Panc1 (cell line): Measurements from ENCODE around the gene PDGFA. TPM values are rescaled to one million over a fixed set of nuclear protein-coding genes. Genes with fewer than 3 reads are reported as not detected.
A peak's percentile ranks its signal among the peaks of the same experiment; 100 is the strongest.

ENCODE experiments used
- ATAC-seq: fragments of 200-7000 bp; cut with Tn5 transposase; 2 replicates; pipeline ENCODE4 v1.9.1; 2020; ENCODE audit warnings: mild to moderate bottlenecking, moderate library complexity
- BruUV-seq: library from RNA; stranded (reverse); fragments of 400-500 nt; replicated peaks from 2 replicates; lab custom pipeline; 2021; lab: Mats Ljungman, UMichigan
- CTCF ChIA-PET: fragments of 300-600 bp; sonication (Branson Sonifier 250); formaldehyde crosslinking; loops from one replicate; lab custom pipeline; 2022; ENCODE audit warnings: antibody characterized with exemption; lab: Charles Lee
- POLR2A ChIA-PET: fragments of 300-600 bp; sonication (Branson Sonifier 250); formaldehyde crosslinking; loops from one replicate; lab custom pipeline; 2022; ENCODE audit warnings: antibody characterized with exemption; lab: Charles Lee
- DNase-seq: peaks from one replicate; pipeline ENCODE4 v3.0.0-alpha.2; 2010; ENCODE audit warnings: low read depth, low spot score
- H3K27ac ChIP-seq: 2 replicates; pipeline ENCODE4 v1.5.1; 2011; ENCODE audit warnings: mild to moderate bottlenecking, low read length, inconsistent platforms
- H3K27me3 ChIP-seq: fragments of 200-500 bp; sonication (Bioruptor generic); 2 replicates; pipeline ENCODE4 v1.6.0; 2014; ENCODE audit warnings: low read length, inconsistent platforms; ENCODE audit not compliant: control insufficient read depth, insufficient read depth
- H3K36me3 ChIP-seq: fragments of 200-500 bp; sonication (Bioruptor generic); 2 replicates; pipeline ENCODE4 v1.5.1; 2014; ENCODE audit warnings: inconsistent platforms, mild to moderate bottlenecking, low read length, moderate library complexity; ENCODE audit not compliant: control insufficient read depth, insufficient read depth
- H3K4me1 ChIP-seq: 2 replicates; pipeline ENCODE4 v1.5.1; 2011; ENCODE audit warnings: inconsistent platforms, mild to moderate bottlenecking, low read length, moderate library complexity; ENCODE audit not compliant: control insufficient read depth, insufficient read depth
- H3K4me3 ChIP-seq, 2 experiments: 2 replicates each; pipeline ENCODE4 v1.5.1; 2011 to 2012; ENCODE audit warnings: low read depth in 2 of 2, low read length in 2 of 2, mild to moderate bottlenecking in 2 of 2, inconsistent platforms in 1 of 2, moderate library complexity in 1 of 2
- H3K9me3 ChIP-seq: fragments of 200-500 bp; sonication (Bioruptor generic); 2 replicates; pipeline ENCODE4 v1.5.1; 2014; ENCODE audit warnings: low read depth, mild to moderate bottlenecking, inconsistent platforms, low read length, moderate library complexity; ENCODE audit not compliant: control insufficient read depth, insufficient read depth
- CTCF ChIP-seq: fragments of 450-650 bp; IDR thresholded peaks from 2 replicates; pipeline ENCODE4 v1.5.1; 2017; ENCODE audit warnings: mild to moderate bottlenecking
- POLR2AphosphoS5 ChIP-seq: IDR thresholded peaks from 2 replicates; pipeline ENCODE4 v1.6.1; 2012; ENCODE audit warnings: mild to moderate bottlenecking, low read depth, low read length, moderate library complexity
- REST ChIP-seq, 2 experiments: IDR thresholded peaks; 2 replicates each; pipeline ENCODE4 v1.6.1; 2011 to 2012; ENCODE audit warnings: low read depth in 2 of 2, control low read depth in 1 of 2, low read length in 1 of 2, mild to moderate bottlenecking in 1 of 2, moderate library complexity in 1 of 2; ENCODE audit not compliant: insufficient read depth in 1 of 2
- SIN3A ChIP-seq: IDR thresholded peaks from 2 replicates; pipeline ENCODE4 v1.6.1; 2012; ENCODE audit warnings: low read depth, mild to moderate bottlenecking, low read length, moderate library complexity, borderline replicate concordance; ENCODE audit not compliant: insufficient read depth
- TCF7L2 ChIP-seq: IDR thresholded peaks from 2 replicates; pipeline ENCODE4 v1.6.1; 2011; ENCODE audit warnings: mild to moderate bottlenecking, low read depth, low read length, inconsistent platforms
- in situ Hi-C: cut with HindIII; loops from 2 replicates; pipeline ENCODE4 v1.10.0; 2016; ENCODE audit warnings: low sequenced_read_pairs, low pct_unique_long_range_greater_than_20kb
- intact Hi-C: fragments of 100-400 bp; cut with micrococcal nuclease; formaldehyde crosslinking; loops from one replicate; pipeline ENCODE4 v1.10.0; 2022; ENCODE audit not compliant: unreplicated experiment
- total RNA-seq: library from RNA; stranded (reverse); gene quantifications from one replicate; pipeline ENCODE4 v1.2.1, GENCODE V29; 2021; ENCODE audit not compliant: unreplicated experiment

The PDGFA gene
- total RNA-seq, 1 experiment from 2014 or later: 18.5 TPM

- intact Hi-C loops (no loop called here), in situ Hi-C loops (no loop called here)
- ChIA-PET POLR2A (no interaction called here), CTCF (no interaction called here)
- TF ChIP-seq REST (IDR thresholded peaks at IDR 0.05; ENCODE audit: insufficient read depth in 1 of 2, low read depth in 2 of 2, low read length in 1 of 2): no peak
- TF ChIP-seq TCF7L2: no peak
- Histone ChIP-seq H3K36me3 (no peaks in the 10 kb centered on the region), H3K9me3 (no peaks in the 10 kb centered on the region), H3K27ac (no peak overlapping the region), H3K4me1 (no peaks in the 10 kb centered on the region), H3K4me3 (no peak overlapping the region), H3K27me3 (no peaks in the 10 kb centered on the region)
- no TSS peak for BruUV-seq
- DNase-seq: no peak
- ATAC-seq: no peak
These were observed 43.4 kb upstream of the PDGFA start for GRCh38 chr7:562789-563628.

DNA sequence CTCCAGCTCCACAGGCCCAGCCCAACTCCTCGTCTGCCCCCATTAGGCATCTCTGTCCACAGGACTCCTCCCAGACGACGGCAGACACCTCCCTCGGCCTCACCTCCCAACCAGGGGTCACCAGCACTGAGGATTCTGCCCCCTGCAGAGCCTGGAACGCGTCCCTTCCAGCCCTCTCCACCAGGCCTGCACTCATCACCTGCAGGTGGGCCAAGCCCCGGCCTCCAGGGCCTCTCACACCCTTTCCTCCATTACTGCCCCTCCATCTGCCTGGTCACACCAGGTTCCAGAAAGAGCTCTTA is 42.7 kb upstream of the PDGFA start:
- H3K4me3 ChIP-seq: no peak overlapping the region
- TF ChIP-seq CTCF (no peak), REST (IDR thresholded peaks at IDR 0.05; ENCODE audit: insufficient read depth in 1 of 2, low read depth in 2 of 2, low read length in 1 of 2) (no peak), TCF7L2 (no peak), SIN3A (no peak), POLR2AphosphoS5 (no peak)
- H3K27me3 ChIP-seq: no peaks in the 10 kb centered on the region
- intact Hi-C loops (no loop called here), in situ Hi-C loops (no loop called here)
- no peaks in the 10 kb centered on the region for H3K36me3 ChIP-seq
- H3K27ac ChIP-seq: no peak overlapping the region
- no TSS peak for BruUV-seq
- ATAC-seq (peak; percentile 31; the same call in 1 of the 2 replicates), DNase-seq (no peak)
- POLR2A ChIA-PET: no interaction called here
- no peaks in the 10 kb centered on the region for H3K4me1 ChIP-seq
- no peaks in the 10 kb centered on the region for H3K9me3 ChIP-seq
- CTCF ChIA-PET: no interaction called here
